ES-I3 (cell line): ENCODE measurements around the gene ULBP2.

Source experiments
- H3K36me3 ChIP-seq: 2 replicates; pipeline ENCODE4 v1.6.1; 2013; ENCODE audit warnings: mild to moderate bottlenecking, low read length, control low read depth, moderate library complexity; ENCODE audit not compliant: insufficient read depth
- H3K4me1 ChIP-seq: 2 replicates; pipeline ENCODE4 v1.6.1; 2013; ENCODE audit warnings: mild to moderate bottlenecking, control low read depth, low read length; ENCODE audit not compliant: insufficient read depth
- H3K9ac ChIP-seq: 2 replicates; pipeline ENCODE4 v1.6.1; 2013; ENCODE audit warnings: low read depth, mild to moderate bottlenecking, low read length, moderate library complexity
- H3K9me3 ChIP-seq: 2 replicates; pipeline ENCODE4 v1.6.1; 2013; ENCODE audit warnings: mild to moderate bottlenecking, low read length, moderate library complexity; ENCODE audit not compliant: control insufficient read depth, insufficient read depth

ULBP2 gene, protein sequence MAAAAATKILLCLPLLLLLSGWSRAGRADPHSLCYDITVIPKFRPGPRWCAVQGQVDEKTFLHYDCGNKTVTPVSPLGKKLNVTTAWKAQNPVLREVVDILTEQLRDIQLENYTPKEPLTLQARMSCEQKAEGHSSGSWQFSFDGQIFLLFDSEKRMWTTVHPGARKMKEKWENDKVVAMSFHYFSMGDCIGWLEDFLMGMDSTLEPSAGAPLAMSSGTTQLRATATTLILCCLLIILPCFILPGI

DNA sequence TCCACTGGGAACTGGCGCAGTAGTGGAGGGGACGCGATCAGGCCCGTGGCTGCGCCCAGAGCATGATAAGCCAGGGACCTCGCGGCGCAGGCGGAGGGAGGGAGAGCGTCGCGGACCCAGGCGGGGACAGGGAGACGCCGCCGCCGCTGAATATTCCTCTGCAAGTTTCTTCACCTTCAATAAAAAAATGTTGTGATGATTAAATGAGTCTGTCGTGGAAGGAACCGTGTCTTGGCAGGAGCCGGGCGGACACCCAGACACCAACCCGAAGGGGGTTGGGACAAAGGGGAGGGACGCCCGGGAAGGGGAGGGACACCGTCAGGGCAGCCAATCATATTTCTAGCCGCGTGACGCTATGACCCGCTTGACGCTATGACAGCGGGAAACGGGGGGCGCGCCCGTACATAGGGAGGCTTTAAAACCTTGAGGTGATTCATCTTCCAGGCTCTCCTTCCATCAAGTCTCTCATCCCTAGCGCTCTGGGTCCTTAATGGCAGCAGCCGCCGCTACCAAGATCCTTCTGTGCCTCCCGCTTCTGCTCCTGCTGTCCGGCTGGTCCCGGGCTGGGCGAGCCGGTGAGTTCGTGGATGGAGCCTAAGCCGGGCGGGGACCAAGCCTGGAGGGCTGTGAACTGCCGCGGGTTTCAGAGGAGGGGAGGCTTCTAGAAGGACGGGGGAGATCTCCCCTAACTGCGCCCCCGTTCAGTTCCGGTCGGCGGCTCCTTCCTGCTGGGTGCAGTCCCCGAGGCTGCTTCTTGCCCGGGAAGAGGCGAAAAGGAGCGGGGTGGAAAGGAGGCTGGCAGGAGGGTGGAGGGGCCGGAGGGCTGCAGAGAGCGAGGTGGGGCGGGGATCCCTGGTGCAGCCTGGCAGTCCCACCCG is at the start of gene ULBP2:
Gene ULBP2, plus strand, starts transcription at position 432 of the 878 bp plus-strand sequence. Its CDS starts 59 bp downstream, at position 491.
- Histone ChIP-seq H3K36me3 (no peaks in the 10 kb centered on the region), H3K9ac (peak within 1 kb of the TSS; percentile 51; the same call in 1 of the 2 replicates), H3K4me1 (no peaks in the 10 kb centered on the region), H3K9me3 (no peaks in the 10 kb centered on the region)

DNA sequence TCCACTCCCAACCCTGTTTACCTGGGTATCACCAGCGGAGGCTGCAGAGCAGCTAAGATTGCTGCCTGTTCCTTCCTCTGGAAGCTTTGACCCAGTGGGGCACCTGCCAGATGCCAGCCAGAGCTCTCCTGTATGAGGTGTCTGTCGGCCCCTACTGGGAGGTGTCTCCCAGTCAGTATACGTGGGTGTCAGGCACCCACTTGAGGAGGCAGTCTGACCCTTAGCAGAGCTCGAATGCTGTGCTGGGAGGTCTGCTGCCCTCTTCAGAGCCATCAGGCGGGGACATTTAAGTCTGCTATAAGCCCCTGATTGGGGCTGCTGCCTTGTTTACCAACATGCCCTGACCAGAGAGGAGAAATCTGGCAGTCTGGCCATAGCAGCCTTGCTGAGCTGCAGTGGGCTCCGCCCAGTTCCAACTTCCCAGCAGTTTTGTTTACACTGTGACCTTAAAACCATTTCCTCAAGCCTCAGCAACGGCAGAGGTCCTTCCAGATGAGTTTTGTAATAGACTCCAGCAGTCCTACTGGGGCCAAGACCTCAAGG is 46.7 kb upstream of the ULBP2 start:
- Histone ChIP-seq H3K4me1 (peaks cover 10% of the 10 kb centered on the region), H3K9ac (no peak overlapping the region), H3K36me3 (no peaks in the 10 kb centered on the region), H3K9me3 (no peaks in the 10 kb centered on the region)

DNA sequence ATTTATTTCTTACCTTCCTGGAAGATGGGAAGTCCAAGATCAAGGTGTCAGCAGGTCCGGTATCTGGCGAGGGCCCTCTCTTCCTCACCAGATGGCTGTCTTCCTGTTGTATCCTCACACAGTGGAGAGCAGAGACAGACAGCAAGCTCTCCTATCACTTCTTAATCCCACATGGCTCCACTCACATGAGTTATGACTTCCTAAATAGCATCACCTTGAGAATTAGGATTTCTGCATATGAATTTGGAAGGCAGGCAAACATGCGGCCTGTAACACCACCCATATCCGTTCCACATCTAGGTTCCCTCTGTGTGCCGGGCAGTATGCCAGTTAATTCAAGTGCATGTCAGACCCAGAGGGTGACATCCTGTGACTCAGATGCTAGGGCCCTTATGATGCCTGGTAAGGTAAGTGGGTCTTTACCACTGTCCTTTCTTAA is 46.0 kb upstream of the ULBP2 start:
- Histone ChIP-seq H3K36me3 (no peaks in the 10 kb centered on the region), H3K4me1 (peaks cover 10% of the 10 kb centered on the region), H3K9ac (no peak overlapping the region)

DNA sequence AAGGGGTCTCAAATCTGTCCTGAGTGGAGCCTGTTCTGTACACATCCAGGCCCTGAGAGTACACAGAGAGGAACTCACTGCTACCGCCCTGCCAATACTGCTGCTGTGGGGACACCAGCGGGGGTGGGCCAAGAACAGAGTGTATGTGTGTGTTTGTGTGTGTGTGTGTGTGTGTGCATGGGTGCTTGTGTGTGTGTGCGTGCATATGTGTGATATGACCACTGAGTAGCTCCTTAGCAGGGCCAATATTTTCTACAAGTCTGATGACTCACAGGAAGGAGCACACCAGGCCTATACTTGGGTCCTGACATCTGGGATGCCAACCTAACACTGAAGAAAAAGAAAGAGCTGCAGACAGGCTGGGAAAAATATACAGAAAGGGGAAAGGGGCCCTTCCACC is 45.3 kb upstream of the ULBP2 start:
- no peaks in the 10 kb centered on the region for H3K36me3 ChIP-seq
- H3K4me1 ChIP-seq, result peaks cover 10% of the 10 kb centered on the region
- H3K9me3 ChIP-seq, result no peaks in the 10 kb centered on the region
- no peak overlapping the region for H3K9ac ChIP-seq

More for the DNA sequence above, 46.0 kb upstream of the ULBP2 start:
- no peaks in the 10 kb centered on the region for H3K9me3 ChIP-seq

DNA sequence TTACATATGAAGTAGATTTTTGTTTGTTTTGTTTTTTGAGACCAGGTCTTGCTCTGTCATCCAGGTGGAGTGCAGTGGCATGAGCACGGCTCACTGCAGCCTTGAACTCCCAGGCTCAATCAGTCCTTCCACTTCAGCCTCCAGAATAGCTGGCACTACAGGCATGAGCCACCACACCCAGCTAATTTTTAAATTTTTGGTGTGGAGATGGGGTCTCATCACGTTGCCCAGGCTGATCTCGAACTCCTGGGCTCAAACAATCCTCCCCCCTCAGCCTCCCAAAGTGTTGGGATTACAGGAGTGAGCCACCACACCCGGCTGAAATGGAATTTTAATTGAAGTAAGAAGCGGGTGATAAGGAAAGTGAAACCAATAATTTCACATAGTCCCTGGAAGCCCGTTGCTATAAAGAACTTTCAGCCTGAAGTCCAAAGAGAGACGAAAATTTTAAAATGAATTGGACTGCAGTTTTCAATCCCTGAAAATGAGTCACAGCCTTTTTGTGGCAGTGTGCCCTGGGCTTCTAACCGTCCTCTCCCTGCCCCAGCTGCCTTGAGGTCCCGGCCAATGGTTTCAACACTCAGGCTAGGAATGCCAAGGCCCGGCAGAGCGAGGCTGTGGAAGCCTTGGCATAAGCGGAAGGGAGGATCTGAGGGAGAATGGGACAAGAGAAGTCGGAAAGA is 44.7 kb upstream of the ULBP2 start:
- Histone ChIP-seq H3K36me3 (no peaks in the 10 kb centered on the region), H3K4me1 (peaks cover 10% of the 10 kb centered on the region), H3K9ac (no peak overlapping the region), H3K9me3 (no peaks in the 10 kb centered on the region)

DNA sequence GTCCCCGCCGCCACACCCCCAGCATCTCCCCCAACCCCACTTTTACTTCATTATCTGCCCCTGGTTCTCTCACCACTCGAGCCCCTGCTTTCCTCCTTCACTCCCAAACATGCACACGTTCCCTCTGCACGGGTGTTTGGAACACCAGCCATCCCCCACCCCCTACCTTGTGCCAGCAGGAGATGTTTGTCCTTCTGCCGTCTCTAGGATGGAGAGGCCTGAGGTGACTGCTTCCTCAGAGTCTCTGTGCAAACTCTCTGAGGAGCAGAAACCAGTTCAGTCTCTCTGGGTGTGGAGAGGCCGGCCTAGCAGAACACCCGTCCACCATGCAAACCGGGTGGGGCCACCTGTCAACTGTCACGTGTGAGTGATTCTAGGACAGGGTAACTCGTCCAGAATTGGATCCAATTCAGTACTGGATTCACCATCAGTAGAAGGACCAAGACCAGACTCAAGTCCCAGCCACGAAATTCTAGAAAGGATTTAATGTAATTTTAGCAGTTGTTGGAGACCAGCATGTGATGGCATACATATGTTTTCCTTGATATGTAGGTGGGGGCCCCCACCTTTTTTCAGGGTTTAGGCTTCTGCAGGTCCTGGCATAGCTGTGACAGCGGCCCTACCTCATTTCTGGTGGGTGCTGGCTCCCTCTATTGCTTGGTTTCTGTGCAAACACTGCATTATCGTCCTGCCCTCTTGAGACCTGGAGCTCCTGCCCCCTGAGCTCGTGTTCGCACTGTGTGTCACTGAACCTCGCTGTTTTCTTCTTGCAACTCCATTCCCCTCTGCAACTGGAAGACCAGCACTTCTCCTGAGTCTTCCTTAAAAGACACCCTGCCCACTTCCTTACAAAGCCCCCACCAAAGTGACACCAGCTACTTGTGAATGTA is 43.7 kb upstream of the ULBP2 start, which contains the start of gene RAET1E:
Gene RAET1E, minus strand, starts transcription at position 259 of the 890 bp plus-strand sequence. CDS start 7,212 bp downstream, outside the sequence.
- Histone ChIP-seq H3K9ac (no peak within 1 kb of the TSS), H3K4me1 (peaks cover 10% of the 10 kb centered on the region)

DNA sequence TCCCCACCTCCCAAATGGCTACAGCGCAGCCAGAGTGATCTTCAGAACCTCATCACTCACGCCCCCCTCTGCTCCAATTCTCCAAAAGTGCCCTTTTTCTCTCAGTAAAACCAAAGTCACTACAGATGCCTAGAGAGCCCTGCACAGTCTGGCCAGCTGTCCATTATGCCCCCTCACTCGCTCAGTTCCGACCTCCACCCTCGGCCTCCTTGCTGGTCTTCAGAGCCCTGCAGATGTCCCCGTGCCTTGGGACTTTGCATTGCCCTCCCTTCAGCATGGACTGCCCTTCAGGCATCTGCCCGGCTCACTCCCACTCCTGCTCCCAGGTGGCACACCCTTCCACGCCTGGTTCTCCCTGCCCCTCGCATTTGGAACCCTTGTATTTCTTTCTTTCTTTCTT is 42.8 kb upstream of the ULBP2 start:
- Histone ChIP-seq H3K9me3 (no peaks in the 10 kb centered on the region), H3K4me1 (peaks cover 10% of the 10 kb centered on the region), H3K9ac (no peak overlapping the region), H3K36me3 (no peaks in the 10 kb centered on the region)

More for the DNA sequence above, 43.7 kb upstream of the ULBP2 start, which contains the start of gene RAET1E:
- H3K36me3 ChIP-seq, result no peaks in the 10 kb centered on the region
- no peaks in the 10 kb centered on the region for H3K9me3 ChIP-seq

DNA sequence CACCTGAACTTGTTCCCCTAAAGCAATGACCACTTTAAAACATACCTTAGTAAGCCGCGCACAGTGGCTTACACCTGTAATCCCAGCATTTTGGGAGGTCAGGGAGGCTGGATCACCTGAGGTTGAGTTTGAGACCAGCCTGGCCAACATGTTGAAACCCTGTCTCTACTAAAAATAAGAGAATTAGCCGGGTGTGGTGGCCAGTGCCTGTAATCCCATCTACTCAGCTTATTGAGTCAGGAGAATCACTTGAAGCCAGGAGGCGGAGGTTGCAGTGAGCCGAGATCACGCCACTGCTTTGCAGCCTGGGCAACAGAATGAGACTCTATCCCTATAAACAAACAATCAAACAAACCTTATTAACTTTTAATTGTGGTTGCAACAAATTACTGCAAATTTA is 42.3 kb upstream of the ULBP2 start:
- Histone ChIP-seq H3K36me3 (no peaks in the 10 kb centered on the region), H3K4me1 (peaks cover 10% of the 10 kb centered on the region), H3K9me3 (no peaks in the 10 kb centered on the region), H3K9ac (no peak overlapping the region)

DNA sequence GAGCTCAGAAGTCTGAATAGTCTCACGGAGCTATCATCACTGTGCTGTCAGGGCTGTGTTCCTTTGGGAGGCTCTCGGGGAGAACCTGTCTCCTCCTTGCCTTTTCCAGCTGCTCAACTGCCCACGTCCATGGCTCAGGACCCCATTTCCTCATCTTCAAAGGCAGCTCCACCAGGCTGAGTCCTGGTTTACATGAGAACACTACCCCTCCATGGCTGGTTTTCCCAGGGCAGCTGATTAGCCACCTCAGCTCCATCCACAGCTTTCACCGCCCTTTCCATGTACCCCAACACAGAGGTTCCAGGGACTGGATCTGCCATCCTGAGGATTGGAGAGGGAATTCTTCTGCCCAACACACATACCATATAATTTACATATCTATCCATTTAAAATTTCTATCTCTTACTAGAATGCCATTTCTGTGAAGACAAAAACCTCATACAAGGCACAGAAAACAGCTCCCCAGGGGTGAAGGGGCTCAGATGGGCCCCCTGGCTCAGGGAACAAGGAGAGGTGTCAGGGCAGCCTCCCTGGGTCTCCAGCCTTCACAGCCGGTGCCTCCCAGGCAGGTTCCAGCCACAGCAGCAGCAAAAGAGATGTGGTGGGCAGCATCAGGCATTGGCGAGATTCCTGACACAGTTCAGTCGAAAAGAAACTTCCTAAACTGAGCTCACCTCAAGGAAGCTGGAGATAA is 41.7 kb upstream of the ULBP2 start:
- Histone ChIP-seq H3K4me1 (peaks cover 8% of the 10 kb centered on the region), H3K9ac (no peak overlapping the region), H3K36me3 (no peaks in the 10 kb centered on the region), H3K9me3 (no peaks in the 10 kb centered on the region)

DNA sequence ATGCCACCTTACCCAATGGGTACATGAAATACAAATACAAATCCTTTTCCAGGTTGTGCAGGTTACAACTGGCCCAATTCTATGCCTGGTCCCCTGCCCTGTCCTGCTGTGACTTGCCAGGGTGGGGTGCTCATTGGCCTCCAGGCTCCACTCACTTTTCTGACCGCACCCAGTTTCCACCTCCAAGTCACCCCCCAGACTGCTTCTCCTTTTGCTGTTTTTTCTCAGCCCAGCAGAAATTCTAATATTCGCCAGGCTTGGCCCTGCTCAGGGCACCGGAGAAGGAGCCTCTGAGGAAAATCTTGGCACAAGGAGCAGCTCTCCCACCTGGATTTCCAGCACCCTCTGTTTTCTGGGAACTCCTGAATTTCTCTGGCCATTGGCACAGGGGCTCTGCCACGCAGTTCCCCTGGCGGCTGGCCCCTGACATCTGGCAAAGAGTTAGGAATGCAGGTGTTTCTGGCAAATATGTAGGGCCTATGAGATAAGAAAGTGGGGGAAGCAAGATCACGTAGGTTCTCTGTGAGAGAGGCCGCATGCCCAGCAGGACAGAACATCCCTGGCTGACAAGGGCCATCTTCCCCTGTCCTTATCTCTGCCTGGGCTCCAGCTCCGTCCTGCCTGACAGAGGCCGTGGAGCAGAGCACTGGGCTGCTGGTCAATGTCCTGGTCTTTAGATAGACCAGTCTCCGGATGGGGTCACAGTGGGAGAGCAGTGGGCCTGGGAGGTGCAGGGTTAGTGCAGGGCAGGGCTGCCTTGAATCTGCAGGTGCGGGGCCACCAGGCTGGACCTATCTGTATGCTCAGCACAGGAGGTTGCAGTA is 41.0 kb upstream of the ULBP2 start:
- H3K9me3 ChIP-seq, result no peaks in the 10 kb centered on the region
- H3K9ac ChIP-seq, result no peak overlapping the region
- H3K36me3 ChIP-seq, result no peaks in the 10 kb centered on the region
- peaks cover 1% of the 10 kb centered on the region; the same call in 1 of the 2 replicates for H3K4me1 ChIP-seq

DNA sequence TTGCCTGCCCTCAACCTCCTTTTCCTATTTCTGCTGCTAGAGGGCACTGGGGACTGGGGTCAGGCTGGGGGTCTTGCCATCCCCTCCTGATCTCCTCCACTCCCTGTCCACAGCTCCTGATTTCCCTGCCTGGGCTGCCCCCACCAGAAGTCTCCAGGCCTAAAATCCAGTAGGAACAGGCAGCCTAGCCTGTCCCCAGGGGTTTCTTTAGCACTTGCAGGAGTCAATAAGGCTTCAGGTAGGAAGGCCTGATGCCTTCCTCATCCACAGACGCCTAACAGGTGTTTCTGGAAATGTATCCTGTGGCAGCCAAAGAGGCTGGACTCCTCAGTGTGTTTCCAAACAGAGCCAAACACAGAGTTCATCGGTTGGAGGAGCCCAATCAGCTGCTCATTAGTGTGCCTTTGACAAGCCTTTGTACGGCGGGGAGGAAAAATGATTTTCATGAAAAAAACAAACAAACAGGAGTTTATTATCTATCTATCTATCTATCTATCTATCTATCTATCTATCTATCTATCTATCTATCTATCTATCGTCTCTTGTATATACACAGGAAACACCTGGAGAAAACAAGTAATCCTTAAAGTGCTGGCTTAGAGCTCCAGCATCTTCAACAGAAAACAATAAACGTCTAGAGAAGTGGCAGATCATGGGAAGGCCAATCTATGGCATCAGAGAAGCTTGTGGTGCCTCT is 40.2 kb upstream of the ULBP2 start:
- Histone ChIP-seq H3K4me1 (no peaks in the 10 kb centered on the region), H3K36me3 (no peaks in the 10 kb centered on the region), H3K9ac (no peak overlapping the region), H3K9me3 (no peaks in the 10 kb centered on the region)
